HG02678 (cell line): ENCODE measurements around the gene TMEM175.
"Not testable (repeated sequence)": the region's sequence is repeated elsewhere in the genome, so short reads cannot be mapped to it uniquely, and the experiment has no call there.

Experiments used
- ATAC-seq: cut with Tn5 transposase; IDR thresholded peaks from one replicate; pipeline ENCODE4 v1.9.1; 2021; ENCODE audit warnings: mild to moderate bottlenecking, moderate library complexity; ENCODE audit not compliant: unreplicated experiment

The TMEM175 gene

DNA sequence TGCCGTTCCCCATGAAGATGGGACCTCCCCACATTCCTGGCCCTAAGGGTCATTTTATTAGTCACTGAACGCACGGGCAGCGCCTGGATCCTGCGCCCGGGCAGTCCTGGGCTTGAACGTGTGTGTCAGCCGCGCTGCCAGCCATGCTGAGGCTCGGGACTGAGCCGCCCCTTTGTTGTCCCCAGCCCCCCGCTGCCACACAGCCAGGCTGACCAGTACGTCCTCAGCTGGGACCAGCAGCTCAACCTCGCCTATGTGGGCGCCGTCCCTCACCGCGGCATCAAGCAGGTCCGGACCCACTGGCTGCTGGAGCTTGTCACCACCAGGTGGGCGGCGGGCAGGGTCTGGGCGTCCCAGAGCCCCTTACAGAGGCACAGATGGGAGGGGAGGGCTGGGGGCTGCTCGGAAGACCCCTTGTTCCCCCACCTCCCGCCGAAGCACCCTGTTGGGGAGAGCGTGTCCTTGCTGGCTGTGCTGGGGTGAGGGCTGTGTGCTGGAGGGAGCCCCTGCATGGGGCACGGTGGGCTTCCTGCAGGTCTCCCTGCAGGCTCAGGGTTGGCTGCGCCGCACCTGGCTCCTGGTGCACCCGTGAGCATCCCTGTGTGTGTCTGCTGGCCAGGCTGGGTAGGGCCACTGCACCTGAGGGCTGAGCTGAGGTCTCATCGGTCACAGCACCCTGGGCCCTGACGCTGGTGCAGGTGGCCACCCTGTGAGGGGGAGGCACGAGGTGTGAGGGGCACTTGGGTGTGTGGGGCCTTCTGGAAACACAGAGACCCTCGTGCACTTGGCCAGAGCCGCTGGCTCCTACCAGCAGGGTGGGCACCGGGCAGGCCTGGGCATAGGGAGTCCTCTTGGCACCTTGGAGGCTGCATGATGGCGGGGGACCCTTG, 55.6 kb downstream of the TMEM175 start:
- no peak for ATAC-seq

- ATAC-seq = no peak
Observed at GRCh38 chr4:988726-989721, 56.8 kb downstream of the TMEM175 start.

GRCh38 chr4:989722-990471, 57.6 kb downstream of the TMEM175 start:
- ATAC-seq = no peak

DNA sequence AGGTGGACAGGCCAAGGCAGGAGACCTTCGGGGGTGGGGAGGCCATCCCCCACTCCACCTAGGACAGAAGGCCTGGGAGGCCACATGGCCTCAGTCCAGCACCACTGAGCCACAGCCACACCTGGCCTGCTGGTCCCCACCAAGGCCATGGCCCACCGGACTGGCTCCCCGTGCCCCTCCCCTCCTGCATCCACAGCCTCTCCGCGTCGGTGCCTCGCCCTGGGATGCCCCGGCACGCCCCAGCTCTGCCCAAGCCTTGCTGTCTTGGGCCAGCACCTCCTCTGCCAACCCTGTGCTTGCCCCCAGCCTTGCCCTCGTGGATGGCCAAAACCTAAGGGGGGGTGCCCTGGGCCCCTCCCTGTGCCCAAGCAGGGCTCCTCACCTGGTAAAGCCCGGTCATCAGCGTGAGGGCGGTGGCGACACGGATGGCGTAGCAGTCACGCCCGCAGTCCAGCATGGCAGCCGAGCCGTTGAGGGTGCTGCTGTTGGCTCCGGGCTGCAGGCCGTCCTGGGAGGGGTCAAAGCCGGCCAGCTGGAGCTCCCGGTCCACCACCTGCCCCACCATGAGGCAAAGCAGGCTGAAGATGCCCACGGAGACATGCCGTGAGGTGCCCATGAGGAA, 58.6 kb downstream of the TMEM175 start:
- ATAC-seq = no peak

DNA sequence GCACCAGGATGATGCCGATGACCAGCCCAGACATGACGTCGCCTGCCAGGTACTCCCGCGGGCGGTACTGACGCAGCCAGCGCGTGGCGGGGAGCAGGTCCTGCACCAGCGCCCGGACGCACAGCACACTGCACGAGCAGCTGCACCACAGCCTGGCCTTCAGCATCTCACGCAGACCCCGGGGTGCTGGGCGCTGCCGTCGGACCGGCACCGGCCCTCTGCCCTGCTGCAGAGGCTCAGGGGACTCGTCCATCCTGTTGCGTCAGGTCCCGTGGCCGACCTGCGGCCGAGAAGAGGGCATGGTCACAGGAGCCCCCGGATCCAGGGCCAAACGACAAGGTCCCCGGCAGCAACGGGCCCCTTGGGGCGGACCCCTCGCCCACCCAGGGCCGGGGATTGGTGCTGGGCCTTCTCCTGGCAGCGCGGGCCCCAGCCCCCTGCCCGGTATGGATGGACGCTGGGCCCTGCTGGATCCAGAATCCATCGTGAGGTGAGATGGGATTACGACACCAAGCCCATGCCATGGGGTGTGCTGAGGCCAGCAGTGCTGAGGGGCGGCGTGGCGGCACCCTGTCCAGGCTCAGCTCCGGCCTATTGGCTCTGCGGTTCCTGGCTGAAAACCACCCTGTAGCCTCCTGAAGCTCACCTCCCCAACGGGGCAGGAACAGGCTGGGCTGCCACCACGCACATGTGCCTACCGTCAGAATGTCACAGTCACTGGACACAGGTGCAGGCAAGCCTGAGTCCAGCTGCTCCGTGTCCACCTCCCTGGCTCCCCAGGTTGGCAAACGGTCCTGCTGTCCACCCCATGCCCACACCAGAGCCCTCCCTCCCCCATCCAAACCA, 59.4 kb downstream of the TMEM175 start:
- no peak for ATAC-seq

DNA sequence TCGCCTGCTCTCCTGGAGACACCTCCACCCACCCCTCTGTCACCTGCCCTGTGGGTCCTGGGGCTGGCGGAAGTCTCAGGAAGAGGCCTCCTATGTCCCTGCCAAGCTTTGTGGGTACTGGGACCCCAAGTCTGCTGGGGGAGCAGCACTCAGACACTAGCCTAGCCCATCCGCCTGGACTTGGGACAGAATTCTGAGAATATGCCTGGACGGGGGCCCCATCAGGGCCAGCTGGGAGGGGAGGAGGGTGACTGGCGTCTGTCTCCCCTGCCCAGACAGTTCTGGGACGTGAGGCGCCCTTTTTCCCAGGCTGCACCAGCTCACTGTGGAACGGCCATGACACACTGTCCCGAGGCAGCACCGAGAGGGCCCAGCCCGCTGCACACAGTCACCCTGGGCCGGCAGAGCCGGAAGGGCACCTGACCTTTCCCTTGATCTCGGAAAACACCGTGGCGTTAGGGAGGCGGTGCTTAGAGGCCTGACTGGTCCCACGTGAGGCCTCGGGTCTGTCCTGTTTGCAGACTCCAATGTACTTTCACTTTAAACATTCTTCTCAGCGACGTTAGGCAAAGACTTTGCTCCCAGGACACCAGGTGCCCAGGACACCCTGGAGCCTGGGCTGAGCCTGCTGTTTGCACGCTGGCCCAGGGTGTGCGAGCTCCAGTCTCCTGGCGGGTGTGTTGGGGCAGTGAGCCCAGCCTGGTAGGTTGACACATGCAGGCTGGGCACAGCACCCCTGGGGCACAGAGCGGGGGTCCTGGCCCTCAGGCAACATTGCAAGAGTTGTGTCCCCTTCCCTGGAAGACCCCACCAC, 60.2 kb downstream of the TMEM175 start:
- ATAC-seq = no peak

- no peak for ATAC-seq
Observed at GRCh38 chr4:993111-994029, 61.1 kb downstream of the TMEM175 start, which contains the start of gene SLC26A1. TSS of gene SLC26A1 (minus strand) at chr4:993404. CDS start at chr4:991703, 1,701 bp downstream.

- no peak for ATAC-seq
Observed at GRCh38 chr4:995311-996026, 63.2 kb downstream of the TMEM175 start.

DNA sequence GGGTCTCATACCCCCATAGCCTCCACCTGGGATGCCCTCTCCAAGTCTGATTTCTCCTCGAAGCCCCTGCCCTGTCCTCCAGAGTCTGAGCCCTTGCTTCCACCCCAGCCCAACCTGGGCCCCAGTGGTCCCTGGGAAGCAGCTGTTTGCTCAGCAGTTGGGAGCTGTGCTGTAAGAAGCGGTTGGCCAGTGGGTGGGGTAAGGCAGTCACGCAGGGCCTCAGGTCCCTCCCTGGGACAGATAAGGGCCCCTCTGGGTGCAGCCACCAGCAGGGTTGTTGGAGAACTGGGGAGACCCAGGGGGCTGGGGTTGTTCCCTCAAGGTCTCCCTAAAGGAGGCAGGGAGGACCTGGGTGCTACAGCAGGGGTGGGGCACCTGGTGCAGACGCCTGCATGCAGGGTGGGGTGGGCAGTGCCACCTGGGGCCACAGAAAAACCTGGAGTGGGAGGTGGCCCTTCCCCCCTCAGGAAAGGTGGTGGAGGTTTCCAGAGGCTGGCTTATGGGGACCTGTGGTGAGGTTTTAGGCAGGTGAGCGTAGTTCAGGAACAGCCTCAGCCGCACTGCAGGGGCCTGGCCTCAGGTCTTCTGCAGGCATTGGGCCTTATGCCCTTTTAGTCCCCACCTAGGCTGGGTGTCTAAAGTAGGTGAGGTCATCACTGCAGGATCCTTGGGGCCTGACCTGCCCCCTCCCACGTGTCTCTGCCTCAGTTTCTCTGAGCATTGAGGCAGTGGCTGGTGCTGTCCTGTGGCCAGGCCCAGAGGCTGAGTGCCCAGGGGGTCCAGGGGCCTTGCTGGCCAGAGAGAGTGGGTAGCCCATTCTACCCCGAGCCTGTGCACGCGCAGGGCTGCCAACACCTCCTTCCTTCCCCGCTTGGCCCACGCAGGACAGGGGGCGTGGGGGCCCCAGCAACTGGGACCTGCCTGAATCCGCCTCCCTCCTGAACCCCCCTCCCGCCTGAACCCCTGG, 64.1 kb downstream of the TMEM175 start:
- ATAC-seq = no peak

DNA sequence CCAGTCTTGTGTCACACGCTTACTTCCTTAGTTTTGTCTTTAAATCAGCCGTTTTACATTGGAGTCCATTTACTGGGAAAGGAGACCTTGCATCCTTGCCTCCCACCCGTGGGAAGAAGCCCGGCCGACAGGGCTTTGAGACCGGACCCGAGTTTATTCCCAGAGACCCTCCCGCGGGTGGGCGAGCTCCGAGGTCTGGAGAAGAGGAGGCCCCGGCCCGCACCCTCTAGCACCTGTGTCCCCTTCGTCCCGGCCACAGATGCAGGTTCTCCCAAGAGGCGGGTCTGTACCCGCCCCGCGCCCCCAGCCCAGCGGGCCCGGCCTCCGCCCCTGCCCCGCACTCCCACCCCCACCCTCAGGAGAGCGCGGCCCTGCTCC, 64.7 kb downstream of the TMEM175 start:
- no peak for ATAC-seq

DNA sequence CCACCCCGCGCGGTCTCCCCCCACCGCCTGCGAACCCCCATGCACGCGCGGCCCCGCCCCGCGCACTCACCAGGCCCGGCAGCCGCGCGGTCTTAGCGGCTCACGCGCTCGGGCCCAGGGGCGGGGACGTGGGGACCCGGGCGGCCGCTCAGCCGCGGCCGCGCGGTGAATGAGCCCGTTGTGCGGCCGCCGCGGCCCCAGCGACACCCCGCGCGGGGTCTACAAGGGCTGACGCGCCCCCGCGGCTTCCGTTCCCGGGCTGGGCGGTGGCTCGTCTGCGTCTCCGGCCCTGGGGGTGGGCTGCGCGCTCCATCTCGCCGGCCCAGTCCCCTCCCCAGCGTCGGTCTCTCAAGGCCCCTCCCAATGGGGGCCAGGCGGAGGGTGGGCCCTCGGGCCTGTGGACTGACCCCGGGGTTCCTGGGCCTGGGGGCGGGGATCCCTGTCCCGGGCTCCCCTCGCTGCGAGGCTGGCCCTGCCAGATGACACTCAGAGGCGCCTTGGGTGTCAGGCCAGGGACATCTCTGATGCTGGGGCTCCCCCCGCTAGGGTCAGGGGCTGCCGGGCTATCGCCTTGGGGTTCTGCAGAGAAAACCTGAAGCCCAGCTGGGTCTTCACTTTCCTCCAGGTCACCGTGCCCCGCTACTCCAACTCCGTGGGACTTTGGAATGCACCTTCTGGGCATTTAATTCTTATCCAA, 65.3 kb downstream of the TMEM175 start:
- ATAC-seq = no peak

DNA sequence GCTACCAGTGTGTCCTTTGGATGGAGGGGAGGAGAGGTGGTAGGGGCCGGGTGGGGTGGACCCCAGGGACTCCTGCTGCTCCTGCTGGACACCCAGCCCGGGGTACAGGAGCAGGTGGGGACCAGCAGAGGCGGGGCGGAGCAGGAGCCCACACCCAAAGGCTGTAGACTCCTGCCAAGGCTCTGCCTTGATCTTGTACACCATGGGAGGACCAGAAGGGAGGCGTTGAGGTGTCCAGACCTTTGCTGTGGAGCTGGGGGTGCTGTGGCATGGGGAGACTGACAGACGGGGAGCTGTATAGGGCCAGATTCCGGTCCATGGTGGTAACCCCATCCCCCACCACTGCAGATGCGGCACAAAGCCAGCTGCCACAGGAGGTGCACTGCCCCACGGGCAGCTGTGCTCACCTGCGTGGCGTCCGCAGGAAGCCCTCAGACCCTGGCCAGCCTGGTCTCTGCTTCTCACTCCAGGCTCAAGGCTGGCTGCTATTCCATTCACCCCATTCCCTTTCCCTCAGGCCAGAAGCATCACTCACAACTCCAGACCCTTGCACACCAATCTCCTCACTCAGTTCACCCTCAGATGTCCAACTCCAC, 65.9 kb downstream of the TMEM175 start:
- ATAC-seq = no peak

DNA sequence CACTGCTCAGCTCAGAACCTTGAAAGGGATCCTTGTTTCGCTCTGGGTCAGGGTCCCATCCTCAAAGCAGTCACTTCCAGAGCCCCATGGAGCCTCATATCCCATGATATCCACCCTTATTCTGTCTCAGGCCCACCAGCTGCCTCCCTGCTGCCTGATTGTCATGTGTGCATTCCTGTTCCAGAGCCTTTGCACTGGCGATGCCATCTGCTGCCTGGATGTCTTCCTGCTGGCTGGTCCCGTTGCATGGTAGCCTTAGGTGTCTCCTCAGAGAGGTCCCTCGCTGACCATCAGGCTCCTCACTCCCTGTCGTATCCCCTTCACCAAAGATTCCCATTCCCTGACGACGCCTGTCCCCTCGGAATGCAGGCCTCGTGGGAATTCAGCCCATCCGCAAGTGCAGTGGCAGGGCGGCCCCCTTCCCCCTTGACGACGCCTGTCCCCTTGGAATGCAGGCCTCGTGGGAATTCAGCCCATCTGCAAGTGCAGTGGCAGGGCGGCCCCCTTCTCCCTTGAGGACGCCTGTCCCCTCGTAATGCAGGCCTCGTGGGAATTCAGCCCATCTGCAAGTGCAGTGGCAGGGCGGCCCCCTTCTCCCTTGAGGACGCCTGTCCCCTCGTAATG, 67.1 kb downstream of the TMEM175 start:
- not testable (repeated sequence) for ATAC-seq

DNA sequence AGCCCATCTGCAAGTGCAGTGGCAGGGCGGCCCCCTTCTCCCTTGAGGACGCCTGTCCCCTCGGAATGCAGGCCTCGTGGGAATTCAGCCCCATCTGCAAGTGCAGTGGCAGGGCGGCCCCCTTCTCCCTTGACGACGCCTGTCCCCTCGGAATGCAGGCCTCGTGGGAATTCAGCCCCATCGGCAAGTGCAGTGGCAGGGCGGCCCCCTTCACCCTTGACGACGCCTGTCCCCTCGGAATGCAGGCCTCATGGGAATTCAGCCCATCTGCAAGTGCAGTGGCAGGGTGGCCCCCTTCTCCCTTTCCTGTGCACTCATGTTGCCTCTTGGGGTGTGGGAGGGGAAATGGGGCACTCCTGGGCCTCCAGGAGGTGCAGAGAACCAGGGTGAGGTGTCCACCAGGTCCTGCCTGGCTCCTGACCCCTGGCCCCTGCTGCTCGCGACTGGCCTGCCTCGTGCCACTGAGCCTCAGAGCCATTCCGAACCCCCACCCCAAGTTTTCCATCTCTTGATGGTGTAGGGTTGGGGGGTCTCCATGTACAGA, 67.7 kb downstream of the TMEM175 start:
- no peak for ATAC-seq
